Neural progenitor cell (in vitro differentiated cells): Measurements from ENCODE around the gene NCKAP5. TPM values are rescaled to one million over a fixed set of nuclear protein-coding genes. Genes with fewer than 3 reads are reported as not detected.

ENCODE experiments used
- DNase-seq: peaks from one replicate; pipeline ENCODE4 v3.0.0-alpha.2; 2016; ENCODE audit warnings: low spot score
- H2AFZ ChIP-seq: fragments of 200-600 bp; sonication (generic); replicated peaks from 2 replicates; pipeline ENCODE4 v1.6.1; 2016; ENCODE audit warnings: antibody characterized with exemption
- H3F3A ChIP-seq: fragments of 200-600 bp; sonication (generic); 2 replicates; pipeline ENCODE4 v1.6.1; 2016; ENCODE audit warnings: antibody characterized with exemption, low read depth
- H3K27ac ChIP-seq: fragments of 200-600 bp; sonication (generic); 2 replicates; pipeline ENCODE4 v1.5.1; 2016; ENCODE audit warnings: mild to moderate bottlenecking
- H3K27me3 ChIP-seq: fragments of 200-600 bp; sonication (generic); 2 replicates; pipeline ENCODE4 v1.6.1; 2016; ENCODE audit warnings: mild to moderate bottlenecking, moderate library complexity
- H3K36me3 ChIP-seq: fragments of 200-600 bp; sonication (generic); 2 replicates; pipeline ENCODE4 v1.5.1; 2016
- H3K4me1 ChIP-seq: fragments of 200-600 bp; sonication (generic); 2 replicates; pipeline ENCODE4 v1.6.1; 2016; ENCODE audit warnings: mixed run types
- H3K4me2 ChIP-seq: fragments of 200-600 bp; sonication (generic); 2 replicates; pipeline ENCODE4 v1.6.1; 2016
- H3K4me3 ChIP-seq: fragments of 200-600 bp; sonication (generic); 2 replicates; pipeline ENCODE4 v1.5.1; 2016
- H3K79me2 ChIP-seq: fragments of 200-600 bp; sonication (generic); 2 replicates; pipeline ENCODE4 v1.6.1; 2016; ENCODE audit warnings: low read depth
- H3K9ac ChIP-seq: fragments of 200-600 bp; sonication (generic); 2 replicates; pipeline ENCODE4 v1.6.1; 2016
- H3K9me3 ChIP-seq: fragments of 200-600 bp; sonication (generic); 2 replicates; pipeline ENCODE4 v1.5.1; 2016; ENCODE audit warnings: low read depth
- H4K20me1 ChIP-seq: fragments of 200-600 bp; sonication (generic); 2 replicates; pipeline ENCODE4 v1.6.1; 2016; ENCODE audit warnings: low read depth
- H3K27ac Mint-ChIP-seq: 3 replicates; pipeline ENCODE4 v1.8.0; 2021; ENCODE audit warnings: mixed read lengths
- H3K27me3 Mint-ChIP-seq: 2 replicates; pipeline ENCODE4 v1.8.0; 2022; ENCODE audit warnings: low read depth, mild to moderate bottlenecking, inconsistent platforms, moderate library complexity, mixed read lengths; ENCODE audit not compliant: insufficient read depth
- H3K36me3 Mint-ChIP-seq: 3 replicates; pipeline ENCODE4 v1.8.0; 2021; ENCODE audit warnings: mixed read lengths
- H3K4me1 Mint-ChIP-seq: 3 replicates; pipeline ENCODE4 v1.8.0; 2021; ENCODE audit warnings: mixed read lengths
- H3K4me3 Mint-ChIP-seq: 3 replicates; pipeline ENCODE4 v1.8.0; 2021; ENCODE audit warnings: mild to moderate bottlenecking, moderate library complexity, mixed read lengths
- H3K9me3 Mint-ChIP-seq: 3 replicates; pipeline ENCODE4 v1.8.0; 2020; ENCODE audit warnings: mixed read lengths
- CTCF ChIP-seq: fragments of 200-600 bp; sonication (generic); IDR thresholded peaks from 2 replicates; pipeline ENCODE4 v1.5.1; 2017; ENCODE audit warnings: antibody characterized with exemption, mild to moderate bottlenecking
- EZH2 ChIP-seq: fragments of 200-600 bp; sonication (generic); IDR thresholded peaks from 2 replicates; pipeline ENCODE4 v1.6.1; 2017; ENCODE audit warnings: antibody characterized with exemption, mild to moderate bottlenecking, moderate library complexity
- EZH2phosphoT487 ChIP-seq: fragments of 200-600 bp; sonication (generic); IDR thresholded peaks from 2 replicates; pipeline ENCODE4 v1.6.1; 2017; ENCODE audit warnings: antibody characterized with exemption
- total RNA-seq: library from RNA; depleted of rRNA; stranded (reverse); fragments of >200 nt; gene quantifications from 2 replicates; pipeline ENCODE4 v1.2.3, GENCODE V29; 2015; ENCODE audit warnings: low replicate concordance

The NCKAP5 gene
- total RNA-seq, 1 donor from 2014 or later = 0.47 TPM

- Histone ChIP-seq H3K9ac (no peak overlapping the region), H3K36me3 (no peaks in the 10 kb centered on the region), H3K4me3 (no peak overlapping the region), H2AFZ (no peak overlapping the region), H3K27me3 (no peaks in the 10 kb centered on the region), H3K27ac (no peak overlapping the region), H4K20me1 (no peaks in the 10 kb centered on the region), H3K4me2 (no peak overlapping the region), H3K9me3 (no peaks in the 10 kb centered on the region), H3K79me2 (no peaks in the 10 kb centered on the region), H3F3A (no peaks in the 10 kb centered on the region), H3K4me1 (peaks cover 17% of the 10 kb centered on the region)
- H3K4me3 Mint-ChIP-seq = peak overlapping the region; percentile 59
- H3K4me1 Mint-ChIP-seq = peaks cover 22% of the 10 kb centered on the region
- TF ChIP-seq EZH2 (no peak), EZH2phosphoT487 (no peak), CTCF (no peak)
- H3K9me3 Mint-ChIP-seq = peaks cover 2% of the 10 kb centered on the region
- no peak overlapping the region for H3K27ac Mint-ChIP-seq
- peaks cover 1% of the 10 kb centered on the region for H3K36me3 Mint-ChIP-seq
- H3K27me3 Mint-ChIP-seq = peaks cover 2% of the 10 kb centered on the region
- no peak for DNase-seq
Observed at GRCh38 chr2:133053541-133053940, 514.7 kb downstream of the NCKAP5 start.

GRCh38 chr2:133045787-133046186, 522.5 kb downstream of the NCKAP5 start:
- Histone ChIP-seq H3K79me2 (no peaks in the 10 kb centered on the region), H2AFZ (no peak overlapping the region), H3F3A (no peaks in the 10 kb centered on the region), H3K27ac (no peak overlapping the region), H3K36me3 (no peaks in the 10 kb centered on the region), H3K9me3 (no peaks in the 10 kb centered on the region), H4K20me1 (no peaks in the 10 kb centered on the region), H3K9ac (no peak overlapping the region), H3K27me3 (no peaks in the 10 kb centered on the region), H3K4me1 (peaks cover 4% of the 10 kb centered on the region), H3K4me3 (no peak overlapping the region), H3K4me2 (no peak overlapping the region)
- TF ChIP-seq EZH2 (no peak), CTCF (no peak), EZH2phosphoT487 (no peak)
- Mint-ChIP-seq H3K27me3 (peaks cover 4% of the 10 kb centered on the region), H3K36me3 (peaks cover 1% of the 10 kb centered on the region), H3K27ac (no peak overlapping the region), H3K4me3 (no peak overlapping the region), H3K9me3 (no peaks in the 10 kb centered on the region), H3K4me1 (peaks cover 5% of the 10 kb centered on the region)
- DNase-seq = no peak

DNA sequence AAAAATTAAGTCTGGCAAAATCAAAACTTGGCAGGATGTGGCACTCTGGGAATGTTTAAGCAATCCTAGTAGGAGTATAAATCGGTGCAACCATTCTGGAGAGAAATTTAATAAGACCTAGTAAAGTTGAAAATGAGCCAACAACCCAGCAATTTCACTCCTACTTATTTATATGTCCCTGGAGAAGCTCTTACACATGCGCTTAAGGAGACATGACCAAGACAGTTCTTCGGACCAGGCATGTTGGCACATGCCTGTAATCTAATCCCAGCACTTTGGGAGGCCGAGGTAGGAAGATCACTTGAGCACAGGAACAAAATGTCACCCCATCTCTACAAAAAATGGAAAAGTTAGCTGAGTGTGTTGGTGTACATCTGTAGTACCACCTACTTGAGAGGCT, 523.7 kb downstream of the NCKAP5 start:
- Histone ChIP-seq H4K20me1 (no peaks in the 10 kb centered on the region), H3K4me3 (no peak overlapping the region), H3K36me3 (no peaks in the 10 kb centered on the region), H3K27me3 (no peaks in the 10 kb centered on the region), H2AFZ (no peak overlapping the region), H3K9ac (no peak overlapping the region), H3K27ac (no peak overlapping the region), H3K9me3 (no peaks in the 10 kb centered on the region), H3K79me2 (no peaks in the 10 kb centered on the region), H3K4me1 (no peaks in the 10 kb centered on the region), H3K4me2 (no peak overlapping the region), H3F3A (no peaks in the 10 kb centered on the region)
- Mint-ChIP-seq H3K27me3 (peaks cover 3% of the 10 kb centered on the region), H3K4me3 (no peak overlapping the region), H3K4me1 (no peaks in the 10 kb centered on the region), H3K9me3 (no peaks in the 10 kb centered on the region), H3K27ac (no peak overlapping the region), H3K36me3 (no peaks in the 10 kb centered on the region)
- no peak for DNase-seq
- TF ChIP-seq EZH2 (no peak), EZH2phosphoT487 (no peak), CTCF (no peak)

GRCh38 chr2:133040170-133040569, 528.1 kb downstream of the NCKAP5 start:
- H2AFZ ChIP-seq = no peak overlapping the region
- no peaks in the 10 kb centered on the region for H3K79me2 ChIP-seq
- H3K9me3 ChIP-seq = no peaks in the 10 kb centered on the region
- H3K27ac ChIP-seq = no peak overlapping the region
- H3K27me3 Mint-ChIP-seq = peaks cover 4% of the 10 kb centered on the region
- H3K27ac Mint-ChIP-seq = no peak overlapping the region
- H3K36me3 Mint-ChIP-seq = peaks cover 2% of the 10 kb centered on the region
- no peaks in the 10 kb centered on the region for H3K4me1 ChIP-seq
- no peak overlapping the region for H3K9ac ChIP-seq
- DNase-seq = no peak
- no peaks in the 10 kb centered on the region for H4K20me1 ChIP-seq
- peaks cover 14% of the 10 kb centered on the region for H3K9me3 Mint-ChIP-seq
- H3K4me3 ChIP-seq = no peak overlapping the region
- no peak for TF ChIP-seq EZH2phosphoT487
- H3K4me2 ChIP-seq = no peak overlapping the region
- no peaks in the 10 kb centered on the region for H3K36me3 ChIP-seq
- H3K27me3 ChIP-seq = no peaks in the 10 kb centered on the region
- H3K4me3 Mint-ChIP-seq = no peak overlapping the region
- H3F3A ChIP-seq = no peaks in the 10 kb centered on the region
- no peaks in the 10 kb centered on the region for H3K4me1 Mint-ChIP-seq
